Stimulated activated CD8-positive, alpha-beta memory T cell treated with anti-CD3 and anti-CD28 coated beads, Interleukin-4, amount 100 ng/mL, for 4 hours (primary cell): ENCODE results near the gene DPEP2NB.
"Not testable (repeated sequence)": the region's sequence is repeated elsewhere in the genome, so short reads cannot be mapped to it uniquely, and the experiment has no call there.

Experiments
- DNase-seq, 2 donors: peaks; one replicate each; pipeline ENCODE4 v3.0.0-alpha.2; 2020; ENCODE audit warnings: low read depth in 2 of 2, low spot score in 1 of 2

The DPEP2NB gene

GRCh38 chr16:68019167-68019680 is 3.5 kb upstream of the DPEP2NB start:
- DNase-seq: no peak

- DNase-seq: no peak
Observed at GRCh38 chr16:68013440-68013839, 2.3 kb downstream of the DPEP2NB start.

GRCh38 chr16:68009872-68010271 is 5.8 kb downstream of the DPEP2NB start:
- not testable (repeated sequence) for DNase-seq

- no peak for DNase-seq
Observed at GRCh38 chr16:68009157-68009735, 6.5 kb downstream of the DPEP2NB start.

- no peak for DNase-seq
Observed at GRCh38 chr16:68005786-68006286, 9.9 kb downstream of the DPEP2NB start.

GRCh38 chr16:68005211-68005610 is 10.5 kb downstream of the DPEP2NB start:
- no peak for DNase-seq

GRCh38 chr16:68003031-68003430 is 12.7 kb downstream of the DPEP2NB start:
- no peak for DNase-seq

- DNase-seq: no peak
Observed at GRCh38 chr16:68000450-68000849, 15.3 kb downstream of the DPEP2NB start.

- no peak for DNase-seq
Observed at GRCh38 chr16:67999985-68000384, 15.7 kb downstream of the DPEP2NB start.

- not testable (repeated sequence) for DNase-seq
Observed at GRCh38 chr16:67998779-67999688, 16.7 kb downstream of the DPEP2NB start, which contains the start of gene DPEP2. Gene DPEP2 (minus strand): TSS chr16:67999484. CDS start chr16:67993212, 6,272 bp downstream.

- DNase-seq: not testable (repeated sequence)
Observed at GRCh38 chr16:67998231-67998778, 17.4 kb downstream of the DPEP2NB start.

GRCh38 chr16:67996666-67997065 is 19.0 kb downstream of the DPEP2NB start:
- no peak for DNase-seq

- no peak for DNase-seq
Observed at GRCh38 chr16:67995423-67995822, 20.3 kb downstream of the DPEP2NB start.

- DNase-seq: not testable (repeated sequence)
Observed at GRCh38 chr16:67994040-67994408, 21.7 kb downstream of the DPEP2NB start.

GRCh38 chr16:67993207-67994039 is 22.3 kb downstream of the DPEP2NB start:
- DNase-seq: peak; percentile 53 to 54

- no peak for DNase-seq
Observed at GRCh38 chr16:67992661-67993206, 23.0 kb downstream of the DPEP2NB start.

GRCh38 chr16:67990018-67990386 is 25.7 kb downstream of the DPEP2NB start:
- no peak for DNase-seq

- DNase-seq: no peak
Observed at GRCh38 chr16:67989322-67990017, 26.2 kb downstream of the DPEP2NB start.

- no peak for DNase-seq
Observed at GRCh38 chr16:67988675-67989074, 27.0 kb downstream of the DPEP2NB start.
